ENCODE measurements around the gene TMEM8B.

GRCh38 chr9:35829764-35830096 lies 702 bp downstream of the TMEM8B start:
- TF ChIP-seq CTCF (IDR thresholded peaks at IDR 0.05) (no peak), POLR2A (IDR thresholded peaks at IDR 0.05) (no peak)
